ACHN (cell line): Measurements from ENCODE around the gene MAN1A2.

Experiments used
- DNase-seq: peaks from one replicate; pipeline ENCODE4 v3.0.0-alpha.2; 2015
- in situ Hi-C: cut with HindIII; loops from 2 replicates; pipeline ENCODE4 v1.10.0; 2017; ENCODE audit warnings: low sequenced_read_pairs, low pct_ligation_motif_present, low pct_unique_long_range_greater_than_20kb

The MAN1A2 gene

GRCh38 chr1:117564227-117565075 lies 197.2 kb downstream of the MAN1A2 start:
- in situ Hi-C loops, result no loop called here
- DNase-seq, result no peak

- in situ Hi-C loops, result no loop called here
- DNase-seq, result no peak
These were observed 197.9 kb downstream of the MAN1A2 start for GRCh38 chr1:117565076-117565556.

GRCh38 chr1:117565745-117566455 lies 198.7 kb downstream of the MAN1A2 start:
- no peak for DNase-seq
- in situ Hi-C loops, result no loop called here

DNA sequence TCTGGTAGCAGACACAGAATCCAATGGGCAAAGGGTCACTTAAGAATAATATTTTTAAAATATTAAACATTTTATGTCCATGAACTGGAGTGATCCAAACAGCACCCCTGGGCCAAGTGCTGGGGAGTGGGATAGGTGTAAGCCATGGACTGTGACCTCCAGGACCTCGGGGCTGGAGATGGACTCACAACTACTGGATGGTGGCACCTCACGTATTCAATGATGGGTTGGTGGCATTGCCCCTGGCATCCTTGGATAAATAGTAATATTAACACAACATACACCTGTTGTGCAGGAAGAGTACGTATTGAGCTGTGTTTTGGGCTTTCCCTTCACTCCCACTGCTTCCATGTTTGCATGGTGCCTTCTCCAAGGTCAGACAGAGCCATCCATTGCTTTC lies 199.3 kb downstream of the MAN1A2 start:
- in situ Hi-C loops, result no loop called here

DNA sequence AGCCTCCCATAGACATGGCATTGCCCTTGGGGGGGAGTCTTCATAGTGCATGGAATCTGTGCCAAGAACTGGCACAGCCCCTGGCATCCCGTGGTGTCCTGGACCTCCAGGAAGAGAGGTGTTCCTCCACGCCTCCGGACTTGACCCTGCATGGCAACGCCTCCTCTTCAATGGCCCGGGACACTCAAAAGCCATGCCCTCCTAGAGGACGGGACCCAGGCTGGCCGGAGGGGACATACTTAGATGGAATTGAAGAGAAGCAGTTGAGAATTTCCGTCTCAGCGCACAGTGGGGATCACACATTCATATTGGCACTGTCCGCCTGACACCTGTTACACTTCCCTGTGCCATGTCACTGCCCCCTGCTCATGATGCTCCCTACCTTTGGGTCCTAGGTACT lies 200.2 kb downstream of the MAN1A2 start:
- no peak for DNase-seq
- in situ Hi-C loops, result no loop called here

More for the DNA sequence above, 199.3 kb downstream of the MAN1A2 start:
- no peak for DNase-seq

GRCh38 chr1:117567976-117568375 lies 200.7 kb downstream of the MAN1A2 start:
- in situ Hi-C loops, result no loop called here
- DNase-seq, result no peak

DNA sequence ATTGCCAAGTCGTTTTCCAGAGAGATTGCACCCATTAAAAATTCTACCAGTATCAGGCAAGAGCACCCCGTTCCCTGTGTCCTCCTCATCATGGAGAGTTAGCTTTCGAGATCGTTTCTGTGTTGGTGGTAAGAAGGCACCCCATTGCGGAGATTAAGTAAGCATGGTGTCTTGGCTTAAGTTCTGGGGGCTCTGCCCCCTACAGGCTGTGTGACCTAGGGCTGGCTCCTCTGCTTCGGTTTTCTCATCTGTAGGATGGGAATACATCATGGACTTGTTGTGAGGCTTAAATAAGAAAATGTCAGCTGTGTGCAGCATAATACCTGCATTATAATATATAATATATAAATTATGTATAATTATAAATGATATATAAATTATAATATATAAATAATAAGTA lies 201.8 kb downstream of the MAN1A2 start:
- in situ Hi-C loops, result no loop called here
- DNase-seq, result no peak

DNA sequence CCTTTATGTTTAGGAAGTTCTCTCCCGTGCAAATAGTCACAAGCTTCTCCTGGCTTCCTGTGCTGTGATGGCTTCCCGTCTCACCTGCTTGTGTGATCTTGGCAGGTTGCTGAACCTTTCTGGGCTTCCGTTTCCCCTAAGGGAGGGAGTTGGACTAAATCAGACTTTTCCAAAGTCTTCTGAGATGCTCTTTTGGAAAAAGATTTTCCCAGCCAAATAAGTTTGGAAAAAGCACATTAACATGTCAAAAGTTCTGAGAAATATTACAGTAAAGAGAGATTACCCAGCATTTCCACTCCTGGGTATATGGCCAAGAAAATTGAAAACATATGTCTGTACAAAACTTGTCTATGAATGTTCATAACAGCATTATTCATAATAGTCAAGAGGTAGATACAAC lies 202.6 kb downstream of the MAN1A2 start:
- DNase-seq, result no peak
- in situ Hi-C loops, result no loop called here

GRCh38 chr1:117570988-117571409 lies 203.8 kb downstream of the MAN1A2 start:
- no peak for DNase-seq
- in situ Hi-C loops, result no loop called here

GRCh38 chr1:117571496-117571895 lies 204.2 kb downstream of the MAN1A2 start:
- DNase-seq, result no peak
- in situ Hi-C loops, result no loop called here

DNA sequence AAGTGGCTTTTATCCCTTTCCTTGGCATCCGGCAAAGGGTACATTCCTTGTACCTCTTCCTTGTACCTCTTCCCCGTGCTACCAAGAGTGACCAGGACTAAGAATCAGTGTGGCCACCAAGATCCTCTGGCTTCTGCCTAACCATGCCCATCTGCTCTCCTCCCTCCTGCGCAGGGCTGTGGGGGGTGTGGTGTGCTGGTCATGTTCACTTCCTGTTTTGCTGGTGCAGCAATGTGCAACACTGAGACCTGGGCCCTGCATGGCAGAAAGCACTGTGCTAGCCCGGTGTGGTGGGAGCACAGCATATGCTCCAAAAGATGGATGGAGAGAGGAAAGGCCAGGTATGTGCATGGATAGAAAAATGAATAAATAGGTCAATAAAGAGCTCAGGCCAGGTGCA lies 205.3 kb downstream of the MAN1A2 start:
- no peak for DNase-seq
- in situ Hi-C loops, result no loop called here

- DNase-seq, result no peak
- in situ Hi-C loops, result no loop called here
These were observed 206.3 kb downstream of the MAN1A2 start for GRCh38 chr1:117573386-117574023.

DNA sequence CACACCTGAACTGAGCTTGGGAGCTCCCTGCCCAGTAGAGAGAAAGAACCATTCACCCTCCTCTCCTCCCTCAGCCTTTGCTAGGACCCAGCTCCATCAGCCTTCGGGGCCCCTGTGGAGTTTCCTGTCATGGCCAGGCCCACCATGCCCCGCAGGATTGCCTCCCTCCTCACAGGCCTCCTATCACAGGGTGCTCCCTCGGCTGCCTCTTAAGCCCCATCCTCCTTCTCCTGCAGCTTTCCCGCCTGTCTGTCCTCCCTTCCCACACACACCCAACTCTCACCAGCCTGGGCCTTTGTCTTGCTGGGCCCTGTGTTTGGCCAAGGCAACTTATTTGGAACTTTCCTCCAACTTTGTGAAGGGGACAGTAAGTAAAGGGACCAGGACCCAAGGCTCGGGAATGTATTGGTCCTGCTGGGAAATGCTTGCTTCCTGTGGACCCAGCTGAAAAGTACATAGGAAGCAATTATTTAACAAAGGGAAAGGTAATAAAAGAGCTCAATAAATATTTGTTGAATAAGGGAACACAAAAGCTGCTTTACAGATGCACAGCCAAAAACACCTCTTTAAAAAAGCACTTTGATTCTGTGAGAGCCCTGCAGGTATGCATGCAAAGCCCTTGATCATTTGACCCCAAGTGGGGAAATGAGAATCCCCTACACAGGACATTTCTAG lies 207.0 kb downstream of the MAN1A2 start:
- in situ Hi-C loops, result no loop called here
- DNase-seq, result no peak

GRCh38 chr1:117575586-117576225 lies 208.5 kb downstream of the MAN1A2 start:
- DNase-seq, result no peak
- in situ Hi-C loops, result no loop called here

DNA sequence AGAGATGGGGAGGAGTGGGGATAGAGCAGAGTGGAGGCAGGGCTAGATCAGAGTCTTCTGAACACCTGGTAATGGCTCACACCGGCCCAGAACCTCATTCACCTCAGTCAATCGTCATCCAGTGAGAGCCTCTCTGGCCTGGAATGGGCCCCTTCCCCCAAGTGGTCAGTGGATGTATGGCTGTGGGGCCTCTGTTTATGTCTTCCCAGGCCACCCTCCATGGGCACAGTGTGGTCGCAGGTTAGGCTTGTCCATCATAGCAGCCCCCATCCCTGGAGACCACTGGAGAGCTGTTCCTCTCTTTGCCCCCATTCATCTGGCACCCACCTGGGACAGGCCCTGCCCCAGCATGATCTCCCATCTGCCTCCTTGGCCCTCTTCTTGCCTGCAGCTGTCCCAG lies 209.0 kb downstream of the MAN1A2 start:
- DNase-seq, result no peak
- in situ Hi-C loops, result no loop called here

- in situ Hi-C loops, result no loop called here
- DNase-seq, result no peak
These were observed 210.1 kb downstream of the MAN1A2 start for GRCh38 chr1:117577191-117577885.

DNA sequence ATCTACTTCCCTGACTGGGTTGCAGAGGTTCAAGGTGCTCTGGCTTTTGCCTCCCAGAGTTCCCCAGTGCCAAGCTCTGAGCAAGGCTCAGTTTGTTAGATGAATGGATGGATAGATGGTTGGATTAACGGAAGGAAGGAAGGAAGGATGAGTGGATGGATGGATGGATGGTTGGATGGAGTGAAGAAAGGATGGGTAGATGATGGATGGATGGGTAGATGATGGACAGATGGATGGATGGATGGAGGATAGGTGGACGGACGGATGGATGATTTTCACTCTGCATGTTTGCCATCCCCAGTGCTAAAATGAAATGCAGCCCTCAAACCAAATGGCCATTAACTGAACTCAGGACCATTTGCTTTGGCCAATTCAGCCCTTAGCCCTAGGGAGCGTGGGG lies 211.2 kb downstream of the MAN1A2 start:
- no peak for DNase-seq
- in situ Hi-C loops, result no loop called here
